Suprapubic skin (tissue), 4 donors: ENCODE data around the gene PTPRCAP. TPM values are rescaled to one million over a fixed set of nuclear protein-coding genes. Genes with fewer than 3 reads are reported as not detected.
A peak's percentile ranks its signal among the peaks of the same experiment; 100 is the strongest.
"Not testable (repeated sequence)": the region's sequence is repeated elsewhere in the genome, so short reads cannot be mapped to it uniquely, and the experiment has no call there.

Experiments
- DNase-seq, 2 donors: peaks; one replicate each; pipeline ENCODE4 v3.0.0-alpha.2; 2019; ENCODE audit warnings: low spot score in 2 of 2
- H3K27ac ChIP-seq: fragments of 200-600 bp; sonication (generic); one replicate; pipeline ENCODE4 v1.5.1; 2019
- H3K27me3 ChIP-seq: fragments of 200-600 bp; sonication (generic); one replicate; pipeline ENCODE4 v1.5.1; 2019
- H3K36me3 ChIP-seq: fragments of 200-600 bp; sonication (generic); one replicate; pipeline ENCODE4 v1.5.1; 2019
- H3K4me1 ChIP-seq: fragments of 200-600 bp; sonication (generic); one replicate; pipeline ENCODE4 v1.5.1; 2019
- H3K4me3 ChIP-seq: fragments of 200-600 bp; sonication (generic); one replicate; pipeline ENCODE4 v1.5.1; 2019; ENCODE audit warnings: mild to moderate bottlenecking
- H3K9me3 ChIP-seq: fragments of 200-600 bp; sonication (generic); one replicate; pipeline ENCODE4 v1.5.1; 2019
- CTCF ChIP-seq, 2 donors: fragments of 200-600 bp in 1 of 2; fragments of 450-650 bp in 1 of 2; sonication (generic) in 1 of 2; IDR thresholded peaks; one replicate each; pipeline ENCODE4 v1.5.1; 2016 to 2019; ENCODE audit warnings: antibody characterized with exemption in 2 of 2, mild to moderate bottlenecking in 1 of 2, moderate library complexity in 1 of 2
- EP300 ChIP-seq: sonication (generic); formaldehyde crosslinking; IDR thresholded peaks from one replicate; pipeline ENCODE4 v1.6.1; 2017; ENCODE audit warnings: antibody characterized with exemption
- POLR2A ChIP-seq, 2 donors: fragments of 450-650 bp; IDR thresholded peaks; one replicate each; pipeline ENCODE4 v1.6.1; 2017; ENCODE audit warnings: antibody characterized with exemption in 2 of 2, mild to moderate bottlenecking in 2 of 2, moderate library complexity in 2 of 2
- POLR2AphosphoS5 ChIP-seq, 3 donors: sonication (generic); formaldehyde crosslinking; IDR thresholded peaks; one replicate each; pipeline ENCODE4 v1.6.1; 2017; ENCODE audit warnings: antibody characterized with exemption in 3 of 3
- WGBS: methylation state at CpG from one replicate; pipeline ENCODE4 v1.1.5; 2018; 5-methylcytosine and 5-hydroxymethylcytosine counted together
- total RNA-seq, 4 donors: library from RNA; depleted of rRNA; stranded (reverse); fragments of >200 nt; gene quantifications; one replicate each; pipeline ENCODE4 v1.1.0, GENCODE V29; 2016

Gene PTPRCAP
- total RNA-seq, 4 donors from 2014 or later = 0.59 to 4.3 (median 2.0) TPM

GRCh38 chr11:67466962-67467771 lies 29.7 kb upstream of the PTPRCAP start:
- H3K36me3 ChIP-seq = no peaks in the 10 kb centered on the region
- 50% methylated on average over 10 of the region's 11 CpGs for WGBS
- peaks cover 61% of the 10 kb centered on the region for H3K4me1 ChIP-seq
- H3K4me3 ChIP-seq = peak overlapping the region; percentile 96
- H3K9me3 ChIP-seq = no peaks in the 10 kb centered on the region
- no peak for DNase-seq
- H3K27ac ChIP-seq = peak overlapping the region; percentile 96
- no peak for TF ChIP-seq EP300
- TF ChIP-seq POLR2A (IDR thresholded peaks at IDR 0.05) = no peak
- no peak for TF ChIP-seq CTCF (IDR thresholded peaks at IDR 0.05)
- TF ChIP-seq POLR2AphosphoS5 (IDR thresholded peaks at IDR 0.05) = no peak
- no peaks in the 10 kb centered on the region for H3K27me3 ChIP-seq

GRCh38 chr11:67466367-67466766 lies 28.9 kb upstream of the PTPRCAP start:
- no peaks in the 10 kb centered on the region for H3K27me3 ChIP-seq
- no peaks in the 10 kb centered on the region for H3K36me3 ChIP-seq
- TF ChIP-seq POLR2A (IDR thresholded peaks at IDR 0.05) (no peak), CTCF (IDR thresholded peaks at IDR 0.05) (no peak), POLR2AphosphoS5 (IDR thresholded peaks at IDR 0.05) (no peak), EP300 (no peak)
- H3K9me3 ChIP-seq = no peaks in the 10 kb centered on the region
- peaks cover 61% of the 10 kb centered on the region for H3K4me1 ChIP-seq
- no peak overlapping the region for H3K4me3 ChIP-seq
- 77% methylated on average over 4 of the region's 5 CpGs for WGBS
- H3K27ac ChIP-seq = peak overlapping the region; percentile 86
- no peak for DNase-seq

- Histone ChIP-seq H3K27ac (peak overlapping the region; percentile 86), H3K4me1 (peaks cover 61% of the 10 kb centered on the region), H3K4me3 (peak overlapping the region; percentile 46)
- DNase-seq, H3K27me3 ChIP-seq, H3K9me3 ChIP-seq, H3K36me3 ChIP-seq: not testable (repeated sequence)
- 39% methylated on average over 2 of the region's 2 CpGs for WGBS
Observed at GRCh38 chr11:67465530-67465929, 28.0 kb upstream of the PTPRCAP start.

DNA sequence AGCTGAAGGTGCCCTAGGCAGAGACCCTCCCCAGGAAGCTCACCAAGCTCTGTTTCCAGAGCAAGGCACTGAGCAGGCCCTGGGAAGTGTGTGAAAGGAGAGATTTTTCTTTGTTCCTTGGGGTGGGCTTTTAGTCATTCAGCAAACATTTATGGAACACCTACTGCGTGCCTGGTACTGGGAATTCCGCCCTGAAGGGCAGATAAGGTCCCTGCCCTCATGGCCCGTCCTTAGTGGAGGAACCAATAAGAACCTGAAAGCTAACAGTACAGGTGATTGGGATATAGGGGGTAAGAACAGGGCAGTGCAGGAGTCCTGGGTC lies 27.7 kb upstream of the PTPRCAP start:
- peaks cover 61% of the 10 kb centered on the region for H3K4me1 ChIP-seq

DNA sequence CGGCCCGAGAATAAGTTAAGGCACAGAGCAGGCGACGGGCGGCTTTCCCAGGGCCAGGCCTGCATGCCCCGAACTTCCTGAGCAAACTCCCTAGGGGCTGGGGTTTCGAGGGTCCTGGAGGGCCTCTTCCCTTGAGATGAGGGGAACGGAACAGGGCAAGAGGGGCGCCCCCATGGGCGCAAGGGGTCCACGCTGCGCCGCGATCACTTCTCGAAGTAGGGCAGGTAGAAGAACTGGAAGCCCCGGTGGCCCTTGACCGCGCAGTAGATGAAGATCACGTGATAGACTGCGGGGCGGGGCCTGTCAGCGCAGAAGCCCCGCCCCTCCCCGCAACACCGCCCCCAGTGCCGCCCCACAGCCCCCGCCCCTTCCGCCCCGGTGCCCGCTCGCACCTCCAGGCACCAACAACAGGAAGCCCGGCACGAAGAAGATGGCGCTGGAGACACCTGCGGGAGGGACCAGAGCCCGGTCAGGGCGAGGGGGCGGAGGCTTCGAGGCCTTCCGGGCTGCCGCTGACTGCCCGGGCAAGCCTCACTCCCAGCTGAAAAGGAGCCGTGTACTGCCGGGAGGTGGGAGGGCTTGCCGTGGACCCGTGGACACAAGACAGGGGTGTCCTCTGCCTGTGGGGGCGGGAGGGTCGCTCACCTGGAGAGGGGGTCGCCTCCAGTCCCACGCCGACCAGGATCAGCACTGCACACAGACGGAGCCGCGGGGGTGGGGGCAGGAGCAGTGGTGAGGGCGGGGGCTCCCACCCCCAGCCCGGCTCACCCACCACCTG lies 27.1 kb upstream of the PTPRCAP start:
- Histone ChIP-seq H3K9me3 (no peaks in the 10 kb centered on the region), H3K4me1 (peaks cover 57% of the 10 kb centered on the region), H3K27me3 (no peaks in the 10 kb centered on the region), H3K36me3 (no peaks in the 10 kb centered on the region), H3K4me3 (peak overlapping the region; percentile 46), H3K27ac (peak overlapping the region; percentile 86)
- TF ChIP-seq POLR2A (IDR thresholded peaks at IDR 0.05) (no peak), CTCF (IDR thresholded peaks at IDR 0.05) (no peak), POLR2AphosphoS5 (IDR thresholded peaks at IDR 0.05) (no peak), EP300 (no peak)
- DNase-seq = peak; percentile 92 to 96
- WGBS = 17% methylated on average over 13 of the region's 56 CpGs

More for the DNA sequence above, 27.7 kb upstream of the PTPRCAP start:
- no peaks in the 10 kb centered on the region for H3K27me3 ChIP-seq
- H3K36me3 ChIP-seq = no peaks in the 10 kb centered on the region
- WGBS = 27% methylated on average over 3 of the region's 3 CpGs
- TF ChIP-seq POLR2AphosphoS5 (IDR thresholded peaks at IDR 0.05) = no peak
- no peak for TF ChIP-seq CTCF (IDR thresholded peaks at IDR 0.05)
- no peaks in the 10 kb centered on the region for H3K9me3 ChIP-seq
- H3K4me3 ChIP-seq = peak overlapping the region; percentile 46
- no peak for DNase-seq
- peak overlapping the region; percentile 86 for H3K27ac ChIP-seq
